Ovary (tissue), 9 donors: ENCODE measurements around the gene STMN3. TPM values are rescaled to one million over a fixed set of nuclear protein-coding genes. Genes with fewer than 3 reads are reported as not detected.
A peak's percentile ranks its signal among the peaks of the same experiment; 100 is the strongest.
"Not testable (repeated sequence)": the region's sequence is repeated elsewhere in the genome, so short reads cannot be mapped to it uniquely, and the experiment has no call there.

Source experiments
- DNase-seq, 5 donors: peaks; one replicate each; pipeline ENCODE4 v3.0.0-alpha.2; 2019 to 2020
- H3K27ac ChIP-seq, 2 donors: fragments of 200-600 bp; one replicate each; pipeline versions ENCODE4 v1.5.1 to v1.8.0; 2019 to 2022
- H3K27me3 ChIP-seq: fragments of 200-600 bp; one replicate; pipeline ENCODE4 v1.8.0; 2022
- H3K36me3 ChIP-seq: fragments of 200-600 bp; sonication (generic); one replicate; pipeline ENCODE4 v1.5.1; 2019
- H3K4me1 ChIP-seq: one replicate; pipeline ENCODE4 v1.8.1; 2013; ENCODE audit warnings: mild to moderate bottlenecking, moderate library complexity; ENCODE audit not compliant: insufficient read depth
- H3K4me3 ChIP-seq: fragments of 200-600 bp; sonication (generic); one replicate; pipeline ENCODE4 v1.5.1; 2017
- H3K9me3 ChIP-seq, 2 donors: fragments of 200-600 bp in 1 of 2; sonication (generic) in 1 of 2; one replicate each; pipeline versions ENCODE4 v1.5.1 to v1.8.1; 2013 to 2019; ENCODE audit warnings: mild to moderate bottlenecking in 1 of 2, moderate library complexity in 1 of 2
- CTCF ChIP-seq, 3 donors: fragments of 450-650 bp in 2 of 3; fragments of 200-600 bp in 1 of 3; IDR thresholded peaks; one replicate each; pipeline versions ENCODE4 v1.5.1 to v1.8.0; 2016 to 2022; ENCODE audit warnings: antibody characterized with exemption in 3 of 3, mild to moderate bottlenecking in 1 of 3
- EP300 ChIP-seq: sonication (generic); formaldehyde crosslinking; IDR thresholded peaks from one replicate; pipeline ENCODE4 v1.6.1; 2017; ENCODE audit warnings: antibody characterized with exemption
- POLR2A ChIP-seq: fragments of 450-650 bp; IDR thresholded peaks from one replicate; pipeline ENCODE4 v1.6.1; 2017; ENCODE audit warnings: antibody characterized with exemption, mild to moderate bottlenecking, moderate library complexity
- WGBS, 3 donors: extraction: QIAGEN DNeasy Blood & Tissue Kit in 1 of 3; methylation state at CpG; one replicate each; pipeline versions ENCODE4 v1.1.5 to v1.1.7; 2013 to 2017; 5-methylcytosine and 5-hydroxymethylcytosine counted together
- intact Hi-C, 4 donors: fragments of 100-400 bp; cut with DNase I; formaldehyde crosslinking; loops; one replicate each; pipeline versions ENCODE4 v1.11.0 to v1.15.1; 2022 to 2023
- polyA plus RNA-seq, 2 donors: library from polyadenylated mRNA; stranded (reverse); fragments of 200-250 nt in 1 of 2; fragments of 350-450 nt in 1 of 2; fragmentation: Illumina TruSeq in 1 of 2; extraction: RNeasy Lipid Tissue Mini Kit (QIAGEN cat#74804) in 1 of 2; gene quantifications; one replicate each; pipeline ENCODE4 v1.2.3, GENCODE V29; 2013 to 2014
- total RNA-seq, 7 donors: library from RNA; depleted of rRNA in 2 of 7; stranded (reverse); fragments of >200 nt in 2 of 7; fragmentation: NEBNext Ultra II Directional in 3 of 7; extraction: Animal tissue kit (Norgen Biotek cat#: 25700) in 3 of 7; gene quantifications; one replicate each; pipeline versions ENCODE4 v1.1.0 to v1.2.4, GENCODE V29; 2016 to 2023
- donor health status: DM: no; HTN: no; CAD: no; lungs with moderate emphysema.
- donor health status: DM: no; HTN: no; CAD: no.
- donor health status: Bipolar disorder and iron deficiency.
- donor health status: DM: yes; HTN: yes; CAD: no.
- donor health status: DM: no; HTN: no; CAD: no.
- donor health status: DM: yes; HTN: yes; CAD: no.

The STMN3 gene
- total and polyA plus RNA-seq, 9 donors = 7.4 to 91.1 (median 58.7) TPM

- intact Hi-C loops = no loop called here
- TF ChIP-seq POLR2A (no peak), EP300 (no peak), CTCF (IDR thresholded peaks at IDR 0.05) (no peak)
- H3K4me1 ChIP-seq = peaks cover 10% of the 10 kb centered on the region
- H3K9me3 ChIP-seq = no peaks in the 10 kb centered on the region
- no peaks in the 10 kb centered on the region for H3K27me3 ChIP-seq
- no peak overlapping the region for H3K27ac ChIP-seq
- no peak overlapping the region for H3K4me3 ChIP-seq
- DNase-seq = no peak
- H3K36me3 ChIP-seq = no peaks in the 10 kb centered on the region
- 79 to 90% (median 83%) methylated on average over 8 of the region's 8 CpGs for WGBS, 3 donors
Observed at GRCh38 chr20:63660622-63661021, 7.4 kb upstream of the STMN3 start.

- intact Hi-C loops, H3K27ac ChIP-seq, H3K36me3 ChIP-seq, H3K4me1 ChIP-seq, H3K4me3 ChIP-seq, DNase-seq, H3K9me3 ChIP-seq, H3K27me3 ChIP-seq: not testable (repeated sequence)
- 77 to 87% (median 87%) methylated on average over 10 of the region's 10 CpGs for WGBS, 3 donors
Observed at GRCh38 chr20:63660174-63660573, 7.0 kb upstream of the STMN3 start.

- peak overlapping the region; percentile 68 for H3K4me3 ChIP-seq
- H3K4me1 ChIP-seq = peaks cover 10% of the 10 kb centered on the region
- no peak overlapping the region for H3K27ac ChIP-seq
- peak in 2 of 5 donors; percentile 30 to 47 for DNase-seq
- WGBS, 3 donors = 52 to 61% (median 52%) methylated on average over 13 of the region's 13 CpGs
- TF ChIP-seq EP300 (no peak), CTCF (IDR thresholded peaks at IDR 0.05) (no peak), POLR2A (no peak)
- H3K9me3 ChIP-seq = no peaks in the 10 kb centered on the region
- intact Hi-C loops = no loop called here
- H3K27me3 ChIP-seq = no peaks in the 10 kb centered on the region
- no peaks in the 10 kb centered on the region for H3K36me3 ChIP-seq
Observed at GRCh38 chr20:63659370-63659769, 6.1 kb upstream of the STMN3 start.

GRCh38 chr20:63658749-63659187, 5.5 kb upstream of the STMN3 start:
- H3K27ac ChIP-seq = peak overlapping the region in 1 of 2 donors; percentile 88
- no peaks in the 10 kb centered on the region for H3K27me3 ChIP-seq
- H3K36me3 ChIP-seq = no peaks in the 10 kb centered on the region
- intact Hi-C loops = no loop called here
- H3K9me3 ChIP-seq = no peaks in the 10 kb centered on the region
- DNase-seq = no peak
- H3K4me3 ChIP-seq = peak overlapping the region; percentile 68
- 1 to 2% (median 2%) methylated on average over 20 to 25 of the region's 25 CpGs for WGBS, 3 donors
- peaks cover 10% of the 10 kb centered on the region for H3K4me1 ChIP-seq
- TF ChIP-seq POLR2A (no peak), EP300 (no peak), CTCF (IDR thresholded peaks at IDR 0.05) (no peak)

- 1 to 2% (median 2%) methylated on average over 59 to 73 of the region's 73 CpGs for WGBS, 3 donors
- intact Hi-C loops = no loop called here
- peak; percentile 60 for TF ChIP-seq POLR2A
- TF ChIP-seq CTCF (IDR thresholded peaks at IDR 0.05) = peak in 2 of 3 donors; percentile 34 to 53
- peak; percentile 31 for TF ChIP-seq EP300
Observed at GRCh38 chr20:63657937-63658748, 4.9 kb upstream of the STMN3 start, which contains the start of gene RTEL1. Gene RTEL1, plus strand, starts transcription at chr20:63658312. Its CDS starts 1,091 bp downstream, at chr20:63659403.

More at GRCh38 chr20:63657937-63658748, 4.9 kb upstream of the STMN3 start, which contains the start of gene RTEL1:
- H3K9me3 ChIP-seq = no peaks in the 10 kb centered on the region
- H3K4me1 ChIP-seq = peaks cover 12% of the 10 kb centered on the region
- H3K27me3 ChIP-seq = no peaks in the 10 kb centered on the region
- DNase-seq = peak; percentile 90 to 94 (median 90)
- no peaks in the 10 kb centered on the region for H3K36me3 ChIP-seq
- H3K27ac ChIP-seq = peak within 1 kb of the TSS; percentile 65 to 88
- peak within 1 kb of the TSS; percentile 68 for H3K4me3 ChIP-seq
